Gastrocnemius medialis (tissue), 4 donors: ENCODE data around the gene TESPA1. TPM values are rescaled to one million over a fixed set of nuclear protein-coding genes. Genes with fewer than 3 reads are reported as not detected.

Experiments
- ATAC-seq, 2 donors: fragments of 150-250 bp; one replicate each; pipeline ENCODE4 v1.9.1; 2016
- DNase-seq, 2 donors: peaks; one replicate each; pipeline ENCODE4 v3.0.0-alpha.2; 2019
- H3K27ac ChIP-seq, 4 donors: fragments of 200-600 bp; sonication (generic); 1 replicate in 1 of 4; 2 replicates in 3 of 4; pipeline ENCODE4 v1.5.1; 2016 to 2018; ENCODE audit warnings: mild to moderate bottlenecking in 2 of 4, moderate library complexity in 1 of 4
- H3K27me3 ChIP-seq, 3 donors: fragments of 200-600 bp; sonication (generic) in 2 of 3; 1 replicate in 1 of 3; 2 replicates in 2 of 3; pipeline versions ENCODE4 v1.5.1 to v1.6.0; 2016 to 2019; ENCODE audit warnings: mild to moderate bottlenecking in 1 of 3, moderate library complexity in 1 of 3
- H3K36me3 ChIP-seq, 2 donors: fragments of 200-600 bp; sonication (generic) in 1 of 2; one replicate each; pipeline ENCODE4 v1.5.1; 2017 to 2018
- H3K4me1 ChIP-seq, 2 donors: fragments of 200-600 bp; sonication (generic) in 1 of 2; one replicate each; pipeline ENCODE4 v1.5.1; 2016 to 2017; ENCODE audit warnings: mild to moderate bottlenecking in 2 of 2
- H3K4me3 ChIP-seq, 4 donors: fragments of 200-600 bp; sonication (generic) in 3 of 4; 1 replicate in 1 of 4; 2 replicates in 3 of 4; pipeline ENCODE4 v1.5.1; 2016 to 2019; ENCODE audit warnings: mild to moderate bottlenecking in 2 of 4
- H3K9me3 ChIP-seq, 3 donors: fragments of 200-600 bp; sonication (generic) in 2 of 3; 1 replicate in 1 of 3; 2 replicates in 2 of 3; pipeline ENCODE4 v1.5.1; 2016 to 2019
- POLR2A ChIP-seq, 2 donors: fragments of 450-650 bp; IDR thresholded peaks; one replicate each; pipeline ENCODE4 v1.6.1; 2017; ENCODE audit warnings: antibody characterized with exemption in 2 of 2, mild to moderate bottlenecking in 2 of 2, moderate library complexity in 2 of 2
- in situ Hi-C, 4 donors: fragments of 200-750 bp; cut with MboI; loops; one replicate each; pipeline versions ENCODE4 v1.15.0 to v1.8.0; 2017; ENCODE audit warnings: low sequenced_read_pairs in 4 of 4
- intact Hi-C: fragments of 100-400 bp; cut with DNase I; formaldehyde crosslinking; loops from one replicate; pipeline ENCODE4 v1.15.1; 2023; ENCODE audit warnings: low total_unique reads
- total RNA-seq, 4 donors: library from RNA; depleted of rRNA; stranded (reverse); fragments of >200 nt; gene quantifications; one replicate each; pipeline versions ENCODE4 v1.1.0 to v1.2.3, GENCODE V29; 2016
- TF ChIP-seq, protein P1 (sequence below), 5 experiments: fragments of 450-650 bp in 3 of 5; fragments of 200-600 bp in 2 of 5; sonication (generic) in 2 of 5; IDR thresholded peaks in 4 of 5; conservative IDR thresholded peaks in 1 of 5; 1 replicate in 4 of 5; 2 replicates in 1 of 5; pipeline ENCODE4 v1.5.1; 2016 to 2019; ENCODE audit warnings: antibody characterized with exemption in 5 of 5, mild to moderate bottlenecking in 3 of 5, moderate library complexity in 3 of 5

The TESPA1 gene, protein sequence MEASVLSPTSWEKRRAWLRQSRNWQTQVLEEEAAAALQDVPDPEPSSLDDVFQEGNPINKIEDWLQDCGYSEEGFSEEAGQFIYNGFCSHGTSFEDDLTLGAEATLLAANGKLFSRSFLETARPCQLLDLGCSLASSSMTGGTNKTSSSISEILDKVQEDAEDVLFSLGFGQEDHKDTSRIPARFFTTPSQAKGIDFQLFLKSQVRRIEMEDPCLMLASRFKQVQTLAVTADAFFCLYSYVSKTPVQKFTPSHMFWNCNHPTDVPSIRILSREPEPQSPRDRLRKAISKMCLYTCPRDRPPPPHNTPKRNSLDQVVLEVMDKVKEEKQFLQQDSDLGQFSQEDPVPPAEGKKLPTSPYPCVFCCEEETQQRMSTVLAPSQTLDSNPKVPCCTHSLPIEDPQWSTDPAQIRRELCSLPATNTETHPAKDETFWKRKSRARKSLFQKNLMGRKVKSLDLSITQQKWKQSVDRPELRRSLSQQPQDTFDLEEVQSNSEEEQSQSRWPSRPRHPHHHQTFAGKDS
- 1 to 10 TPM in 1 of 4 donors, under 1 TPM in 1, not detected in 2; 0.94 to 1.1 TPM for total RNA-seq

DNA sequence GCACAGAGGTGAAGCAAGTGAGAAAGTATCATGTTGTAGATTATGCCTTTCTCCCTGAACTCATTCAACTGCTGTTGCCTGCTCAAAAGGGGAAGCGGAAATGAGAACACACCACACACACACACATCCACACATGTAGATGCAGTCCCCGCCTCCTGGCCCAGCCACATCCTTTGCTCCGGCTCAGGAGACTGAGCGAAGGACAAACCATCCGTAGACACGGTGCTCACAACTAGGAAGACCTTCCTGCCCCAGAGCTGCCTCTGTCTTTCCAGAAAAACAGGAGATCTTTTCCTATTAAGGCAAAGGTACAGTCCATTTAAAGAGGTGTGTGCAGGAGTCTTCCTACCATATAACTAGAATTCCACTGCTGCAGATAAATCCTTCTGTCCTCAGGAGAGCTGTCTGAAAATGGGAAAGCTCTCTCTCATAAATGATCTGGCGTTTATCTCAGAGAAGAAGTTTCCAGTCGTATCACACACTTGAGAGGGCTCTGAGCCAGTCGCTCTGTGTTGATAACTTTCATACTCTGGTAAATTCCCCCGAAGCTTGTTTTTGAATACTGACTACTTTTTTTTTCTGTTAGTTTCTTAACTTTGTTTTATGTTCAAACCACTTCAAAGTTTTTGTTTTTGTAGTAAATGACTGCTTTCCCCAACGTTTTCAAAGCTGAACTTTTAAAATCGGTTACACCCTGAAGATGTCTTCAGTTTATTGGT lies at the start of gene TESPA1:
TESPA1 (minus strand) TSS at position 105 of the 719 bp plus-strand sequence. CDS start 10,200 bp downstream, outside the sequence.
- no peak within 1 kb of the TSS for H3K4me3 ChIP-seq
- no peak for TF ChIP-seq POLR2A (IDR thresholded peaks at IDR 0.05)
- TF ChIP-seq, protein P1, sequence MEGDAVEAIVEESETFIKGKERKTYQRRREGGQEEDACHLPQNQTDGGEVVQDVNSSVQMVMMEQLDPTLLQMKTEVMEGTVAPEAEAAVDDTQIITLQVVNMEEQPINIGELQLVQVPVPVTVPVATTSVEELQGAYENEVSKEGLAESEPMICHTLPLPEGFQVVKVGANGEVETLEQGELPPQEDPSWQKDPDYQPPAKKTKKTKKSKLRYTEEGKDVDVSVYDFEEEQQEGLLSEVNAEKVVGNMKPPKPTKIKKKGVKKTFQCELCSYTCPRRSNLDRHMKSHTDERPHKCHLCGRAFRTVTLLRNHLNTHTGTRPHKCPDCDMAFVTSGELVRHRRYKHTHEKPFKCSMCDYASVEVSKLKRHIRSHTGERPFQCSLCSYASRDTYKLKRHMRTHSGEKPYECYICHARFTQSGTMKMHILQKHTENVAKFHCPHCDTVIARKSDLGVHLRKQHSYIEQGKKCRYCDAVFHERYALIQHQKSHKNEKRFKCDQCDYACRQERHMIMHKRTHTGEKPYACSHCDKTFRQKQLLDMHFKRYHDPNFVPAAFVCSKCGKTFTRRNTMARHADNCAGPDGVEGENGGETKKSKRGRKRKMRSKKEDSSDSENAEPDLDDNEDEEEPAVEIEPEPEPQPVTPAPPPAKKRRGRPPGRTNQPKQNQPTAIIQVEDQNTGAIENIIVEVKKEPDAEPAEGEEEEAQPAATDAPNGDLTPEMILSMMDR (IDR thresholded peaks at IDR 0.05 in 4 of 5, conservative IDR thresholded peaks at IDR 0.05 in 1 of 5): no peak
- no peak within 1 kb of the TSS for H3K27ac ChIP-seq
- ATAC-seq (no peak), DNase-seq (peak; percentile 23 to 35)
- intact Hi-C loops: no loop called here
- H3K27me3 ChIP-seq: no peaks in the 10 kb centered on the region
- H3K36me3 ChIP-seq: no peaks in the 10 kb centered on the region
- no peaks in the 10 kb centered on the region for H3K9me3 ChIP-seq
- in situ Hi-C loops: no loop called here
- H3K4me1 ChIP-seq: peaks cover 0 to 4% of the 10 kb centered on the region in 2 donors

DNA sequence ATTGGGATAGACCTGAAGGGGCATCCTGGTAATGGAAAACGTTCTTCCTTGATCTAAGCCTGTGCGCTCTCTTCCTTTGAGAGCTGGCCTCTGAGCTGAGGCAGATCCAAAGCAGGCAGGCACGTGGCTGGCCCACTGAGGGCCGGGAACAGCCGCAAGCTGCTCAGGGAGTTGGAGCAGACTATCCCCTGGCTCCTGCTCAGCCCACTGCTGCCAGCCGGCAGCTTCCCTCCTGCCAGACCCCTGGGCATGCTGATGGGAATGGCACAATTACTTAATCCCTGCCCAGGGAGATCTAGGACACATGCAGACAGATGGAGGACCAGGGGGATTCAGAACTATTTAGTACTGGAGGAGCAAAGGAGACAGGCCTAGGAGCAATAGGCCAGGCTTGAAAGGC lies 49.7 kb upstream of the TESPA1 start:
- no peak overlapping the region for H3K27ac ChIP-seq
- ATAC-seq: no peak

DNA sequence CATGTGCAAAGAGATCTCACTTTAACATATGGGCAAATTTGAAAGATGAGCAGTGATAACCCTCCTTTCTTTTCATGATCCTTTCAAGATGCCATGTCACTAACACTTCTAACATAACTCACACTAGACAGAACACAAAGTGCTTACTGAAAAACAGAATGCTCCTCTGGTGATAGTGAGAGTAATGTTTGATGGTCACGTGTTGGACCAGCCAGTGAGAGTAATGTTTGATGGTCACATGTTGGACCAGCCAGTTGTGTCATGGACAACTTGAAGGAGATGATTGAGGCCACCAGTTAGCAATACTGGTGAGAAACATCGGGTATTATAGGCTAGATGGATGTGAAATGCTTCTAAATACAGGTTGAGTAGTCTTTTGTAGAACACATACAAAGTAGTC lies 40.9 kb upstream of the TESPA1 start:
- ATAC-seq: no peak
- in situ Hi-C loops: no loop called here

More for the DNA sequence above, 49.7 kb upstream of the TESPA1 start:
- intact Hi-C loops: no loop called here
- no peaks in the 10 kb centered on the region for H3K4me1 ChIP-seq
- H3K36me3 ChIP-seq: no peaks in the 10 kb centered on the region
- in situ Hi-C loops: no loop called here
- H3K9me3 ChIP-seq: no peaks in the 10 kb centered on the region
- TF ChIP-seq, protein P1 (IDR thresholded peaks at IDR 0.05 in 4 of 5, conservative IDR thresholded peaks at IDR 0.05 in 1 of 5): no peak
- no peak for TF ChIP-seq POLR2A (IDR thresholded peaks at IDR 0.05)
- DNase-seq: no peak
- H3K27me3 ChIP-seq: peaks cover 0 to 4% (median 0%) of the 10 kb centered on the region in 3 donors
- H3K4me3 ChIP-seq: no peak overlapping the region

DNA sequence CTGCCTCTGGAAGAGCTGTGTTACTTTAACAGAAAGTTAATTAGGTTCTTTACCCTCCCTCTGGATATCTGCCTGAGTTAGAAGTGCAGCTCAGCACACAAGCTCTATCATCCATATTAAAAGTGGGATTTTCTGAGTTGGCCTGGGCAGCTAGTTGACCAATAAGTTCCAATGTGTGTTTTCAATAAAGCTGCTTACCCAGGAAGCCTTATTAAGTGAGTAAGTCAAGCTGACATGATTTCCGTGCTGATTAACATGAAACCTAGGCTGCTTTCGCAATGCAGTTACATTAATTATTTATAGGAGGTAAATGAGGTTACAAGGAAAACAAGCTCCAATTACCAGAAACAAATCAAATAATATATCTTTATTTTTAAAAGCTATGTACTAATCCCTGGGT lies 40.0 kb upstream of the TESPA1 start:
- H3K4me1 ChIP-seq: no peaks in the 10 kb centered on the region
- intact Hi-C loops: no loop called here
- H3K27ac ChIP-seq: no peak overlapping the region
- H3K27me3 ChIP-seq: peaks cover 0 to 15% (median 12%) of the 10 kb centered on the region in 3 donors
- H3K4me3 ChIP-seq: no peak overlapping the region
- H3K36me3 ChIP-seq: no peaks in the 10 kb centered on the region
- in situ Hi-C loops: no loop called here
- ATAC-seq (no peak), DNase-seq (no peak)
- no peaks in the 10 kb centered on the region for H3K9me3 ChIP-seq
- TF ChIP-seq, protein P1 (IDR thresholded peaks at IDR 0.05 in 4 of 5, conservative IDR thresholded peaks at IDR 0.05 in 1 of 5): no peak
- no peak for TF ChIP-seq POLR2A (IDR thresholded peaks at IDR 0.05)

More for the DNA sequence above, 40.9 kb upstream of the TESPA1 start:
- no peak for DNase-seq
- Histone ChIP-seq H3K27ac (no peak overlapping the region), H3K27me3 (peaks cover 0 to 18% (median 12%) of the 10 kb centered on the region in 3 donors), H3K4me1 (no peaks in the 10 kb centered on the region), H3K36me3 (no peaks in the 10 kb centered on the region), H3K4me3 (no peak overlapping the region), H3K9me3 (no peaks in the 10 kb centered on the region)
- intact Hi-C loops: no loop called here
- TF ChIP-seq, protein P1 (IDR thresholded peaks at IDR 0.05 in 4 of 5, conservative IDR thresholded peaks at IDR 0.05 in 1 of 5): no peak
- no peak for TF ChIP-seq POLR2A (IDR thresholded peaks at IDR 0.05)
